Hypothalamus (tissue), 51 donors: Measurements from ENCODE around the gene BMF.
A peak's percentile ranks its signal among the peaks of the same experiment; 100 is the strongest.
"Not testable (repeated sequence)": the region's sequence is repeated elsewhere in the genome, so short reads cannot be mapped to it uniquely, and the experiment has no call there.

Experiments
- DNase-seq, 51 donors: peaks; one replicate each; lab custom pipeline; 2025; lab: John Stamatoyannopoulos, UW

The BMF gene

GRCh38 chr15:40128766-40129660, 20.3 kb upstream of the BMF start:
- no peak for DNase-seq

DNA sequence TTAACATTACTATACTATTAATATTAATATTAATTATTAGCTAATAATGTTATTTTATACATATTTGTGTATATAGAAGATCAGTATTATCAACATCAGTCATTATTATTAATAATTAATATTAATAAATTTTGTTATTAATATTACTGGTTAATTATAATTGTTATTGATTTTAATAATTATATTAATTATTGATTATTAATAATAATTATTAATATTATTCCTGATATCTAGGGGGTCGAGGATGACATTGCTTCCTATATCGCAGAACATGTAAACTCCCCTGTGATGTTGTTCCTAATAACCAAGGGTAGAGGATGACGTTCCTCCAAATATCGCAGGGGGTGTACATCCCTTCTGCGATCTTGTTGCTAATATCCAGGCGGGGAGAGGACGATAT, 17.3 kb upstream of the BMF start:
- DNase-seq, result no peak

DNA sequence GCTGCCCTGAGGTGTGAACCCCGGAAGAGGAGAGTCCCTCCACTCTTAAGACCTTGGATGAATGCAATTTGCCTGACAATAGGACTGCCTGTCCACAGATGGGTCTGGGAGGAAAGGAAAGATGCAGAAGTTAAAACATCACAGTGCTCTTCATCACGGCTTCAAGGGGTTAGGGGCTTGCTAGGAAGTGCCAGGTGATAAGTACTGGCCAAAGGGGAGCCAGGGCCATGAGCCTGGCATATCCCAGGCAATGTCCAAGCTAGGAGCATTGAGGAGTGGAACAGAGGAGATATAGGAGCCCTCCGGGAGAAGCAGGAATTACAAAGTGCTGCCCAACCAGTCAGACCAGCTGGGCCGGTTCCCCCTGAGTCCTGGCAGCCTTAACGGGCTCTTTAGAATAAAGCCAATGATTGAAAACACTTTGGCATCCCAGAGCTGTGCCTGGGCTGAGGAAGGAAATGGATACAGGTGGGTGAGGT, 16.2 kb upstream of the BMF start:
- not testable (repeated sequence) for DNase-seq

- DNase-seq, result not testable (repeated sequence)
Observed at GRCh38 chr15:40124333-40124732, 15.7 kb upstream of the BMF start.

GRCh38 chr15:40123863-40124262, 15.2 kb upstream of the BMF start:
- DNase-seq, result not testable (repeated sequence)

DNA sequence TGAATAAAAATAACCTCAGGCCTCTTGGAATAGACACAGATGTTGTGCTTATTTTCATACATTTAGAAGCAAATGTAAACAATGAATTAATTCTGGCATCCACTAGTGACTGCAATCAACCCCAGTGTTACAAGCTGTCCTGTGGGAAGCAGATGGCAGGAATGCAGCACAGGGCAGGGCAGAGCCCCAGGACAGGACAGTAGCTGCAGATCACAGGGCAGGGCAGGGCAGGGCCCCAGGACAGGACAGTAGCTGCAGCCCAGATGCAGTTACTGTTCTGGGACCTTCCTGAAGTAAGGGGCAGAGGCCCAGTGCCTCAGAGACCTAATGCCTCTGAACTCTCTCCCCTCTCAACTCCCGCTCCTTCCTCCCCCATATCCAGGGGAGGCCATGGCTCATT, 14.3 kb upstream of the BMF start:
- DNase-seq, result not testable (repeated sequence)

- DNase-seq, result peak in 1 of 51 donors; percentile 4
Observed at GRCh38 chr15:40121911-40122638, 13.4 kb upstream of the BMF start.

DNA sequence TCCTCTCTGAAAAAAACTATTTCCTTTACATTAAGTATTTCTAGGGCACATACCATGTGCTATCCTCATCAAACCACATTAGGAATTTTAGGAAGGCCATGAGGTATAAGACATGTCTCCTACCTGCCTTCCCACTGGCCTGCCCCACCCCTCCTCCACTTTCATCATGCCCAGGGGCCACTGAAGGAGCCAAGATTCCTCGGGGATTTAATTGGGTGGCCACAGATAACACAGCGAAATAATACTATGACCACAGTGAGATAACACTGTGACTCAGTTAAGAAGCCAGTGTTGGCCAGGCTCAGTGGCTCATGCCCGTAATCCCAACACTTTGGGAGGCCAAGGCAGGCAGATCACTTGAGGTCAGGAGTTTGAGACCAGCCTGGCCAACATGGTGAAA, 9.8 kb upstream of the BMF start:
- DNase-seq, result no peak

- peak in 17 of 51 donors; percentile 4 to 54 (median 24) for DNase-seq
Observed at GRCh38 chr15:40115670-40116093, 7.0 kb upstream of the BMF start.

DNA sequence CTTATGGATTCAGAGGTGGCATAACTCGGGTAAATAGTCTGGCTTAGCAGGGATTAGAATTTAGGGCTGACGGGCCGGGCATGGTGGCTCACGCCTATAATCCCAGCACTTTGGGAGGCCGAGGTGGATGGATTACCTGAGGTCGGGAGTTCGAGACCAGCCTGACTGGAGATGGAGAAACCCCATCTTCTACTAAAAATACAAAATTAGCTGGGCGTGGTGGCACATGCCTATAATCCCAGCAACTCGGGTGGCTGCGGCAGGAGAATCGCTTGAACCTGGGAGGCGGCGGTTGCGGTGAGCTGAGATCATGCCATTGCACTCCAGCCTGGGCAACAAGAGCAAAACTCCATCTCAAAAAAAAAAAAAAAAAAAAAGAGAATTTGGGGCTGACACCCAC, 6.4 kb upstream of the BMF start:
- DNase-seq, result not testable (repeated sequence)

DNA sequence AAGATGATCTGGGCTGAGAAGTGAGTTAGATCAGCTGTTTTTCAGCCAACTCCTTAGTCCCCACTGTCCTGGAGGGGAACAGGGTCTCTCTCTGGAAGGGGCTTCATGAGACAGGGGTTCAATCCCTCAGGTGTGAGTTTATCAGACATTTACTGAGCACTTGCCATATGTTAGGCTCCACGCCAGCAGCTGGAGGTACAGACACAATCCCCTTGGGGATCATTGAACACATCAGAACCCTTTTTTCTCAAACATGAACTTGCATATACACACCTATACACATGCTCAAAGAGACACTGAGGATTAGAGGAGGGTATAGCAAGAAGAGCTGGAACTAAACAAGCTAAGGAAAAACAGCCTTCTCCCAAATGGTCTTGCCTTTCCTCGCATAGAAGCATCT, 5.5 kb upstream of the BMF start:
- DNase-seq, result no peak

DNA sequence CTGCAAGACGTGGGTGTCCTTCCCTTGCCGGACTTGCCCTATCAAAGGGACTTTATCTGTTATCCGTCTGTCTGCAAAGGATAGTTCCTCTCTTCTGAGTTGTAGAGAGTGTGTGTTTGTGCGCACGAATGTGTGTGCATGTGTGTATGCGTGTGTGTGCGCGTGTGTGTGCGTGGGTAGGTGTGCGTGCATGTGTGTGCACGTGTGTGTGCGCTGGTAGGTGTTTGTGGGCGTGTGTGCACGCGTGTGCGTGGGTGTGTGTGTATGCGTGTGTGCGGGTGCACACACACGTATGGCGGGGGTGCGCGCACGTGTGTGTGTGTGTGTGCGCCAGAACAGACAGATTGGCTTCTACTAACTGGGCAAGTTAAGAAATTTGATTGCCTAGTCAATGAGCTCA, 4.1 kb upstream of the BMF start:
- no peak for DNase-seq

DNA sequence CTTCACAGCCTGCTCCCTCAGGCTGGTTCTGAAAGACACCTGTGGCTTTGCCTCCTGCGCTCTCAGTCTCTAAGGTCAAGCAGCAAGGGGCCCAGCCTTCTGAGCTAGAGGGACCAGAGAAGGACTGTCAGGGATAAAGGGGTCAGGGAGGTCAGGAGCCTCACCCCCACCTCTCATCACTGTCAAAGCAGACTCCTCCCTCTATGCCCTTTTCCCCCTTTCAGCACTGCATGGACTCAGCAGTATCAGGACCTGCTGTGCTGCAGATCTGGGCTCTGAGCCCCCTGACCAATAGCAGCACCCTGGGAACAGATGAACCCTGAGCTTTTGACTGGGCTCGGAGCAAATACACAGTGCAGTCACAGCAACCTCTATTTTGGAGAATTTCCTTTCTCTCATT, 3.2 kb upstream of the BMF start:
- DNase-seq, result no peak

GRCh38 chr15:40110866-40111550, 2.3 kb upstream of the BMF start:
- DNase-seq, result no peak

GRCh38 chr15:40108061-40108854, 421 bp downstream of the BMF start:
- DNase-seq, result peak in 12 of 51 donors; percentile 14 to 57 (median 37)

DNA sequence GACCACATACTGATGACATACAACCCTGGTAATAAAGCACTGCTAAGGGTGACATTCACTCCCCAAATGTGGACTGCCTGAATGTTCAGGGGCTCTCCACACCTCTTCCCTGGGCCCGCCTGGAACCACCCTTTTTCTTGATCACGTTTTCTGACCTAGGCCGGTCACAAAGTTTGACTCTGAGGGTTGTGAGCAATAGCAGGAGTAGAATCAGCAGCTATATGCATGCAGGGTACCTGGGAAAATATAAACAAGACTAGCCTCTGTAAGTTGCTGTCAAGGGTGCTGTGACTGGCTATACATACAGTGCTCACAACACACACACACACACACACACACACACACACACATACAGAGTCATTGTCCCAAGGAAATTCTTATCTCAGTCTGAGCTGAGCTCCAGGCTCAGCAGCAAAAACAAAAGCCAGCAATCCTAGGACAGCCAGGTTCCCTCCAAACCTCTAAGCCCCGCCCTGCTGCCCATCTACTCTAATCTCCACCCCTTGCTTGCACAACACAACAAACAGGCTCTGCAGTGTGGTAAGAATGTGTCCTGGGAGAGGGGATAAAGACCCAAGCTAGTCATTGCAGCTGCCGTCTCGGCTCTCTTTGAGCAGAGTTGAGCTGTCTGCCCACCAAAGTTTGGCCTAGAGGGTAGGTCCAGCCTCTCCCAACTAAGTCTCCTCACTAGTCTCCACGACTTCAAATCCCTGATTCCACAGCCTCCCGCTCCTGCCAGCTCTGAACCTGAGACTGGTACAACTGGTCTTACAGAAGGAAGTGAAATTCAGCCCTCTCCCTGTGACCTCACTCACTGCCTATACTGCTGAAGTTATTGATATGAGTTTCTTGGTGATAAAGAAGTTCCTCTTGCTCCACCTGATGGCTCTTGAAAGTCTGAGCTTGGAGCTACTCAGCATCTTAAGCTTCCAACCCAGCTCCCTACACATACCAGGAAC, 2.2 kb downstream of the BMF start:
- DNase-seq, result peak in 16 of 51 donors; percentile 9 to 65 (median 22)

GRCh38 chr15:40105517-40106202, 3.0 kb downstream of the BMF start:
- DNase-seq, result no peak

DNA sequence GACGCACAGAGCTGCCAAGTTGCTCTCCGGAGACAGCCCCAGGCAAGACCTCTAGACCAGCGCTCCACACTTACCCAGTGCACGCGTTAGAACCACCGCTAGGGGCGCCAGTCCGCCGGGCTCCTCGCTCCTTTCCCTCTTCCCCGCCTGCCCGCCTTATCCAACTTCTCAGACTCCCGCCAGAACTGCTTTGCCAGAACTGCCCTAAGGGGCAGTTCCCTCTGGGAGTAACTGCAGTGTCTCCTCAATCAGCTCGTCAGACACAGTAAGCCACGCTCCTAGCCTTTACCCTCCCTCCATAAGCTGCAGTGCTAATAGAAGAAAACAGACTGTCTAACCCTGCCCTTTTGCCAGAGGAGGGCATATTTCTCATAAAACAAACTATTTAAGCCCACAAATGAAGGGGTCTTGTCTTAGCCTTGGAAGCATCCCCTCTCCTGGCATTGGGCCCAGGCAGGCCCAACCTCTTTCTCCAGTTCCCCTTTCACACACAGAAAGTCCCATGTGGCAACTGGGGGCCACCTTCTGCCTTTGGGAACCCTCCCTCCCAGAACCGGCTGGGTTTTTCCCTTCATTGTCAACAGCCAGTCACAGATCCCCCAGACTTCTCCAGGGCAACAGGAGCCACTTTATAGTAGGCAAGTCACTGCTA, 3.7 kb downstream of the BMF start:
- peak; percentile 20 to 92 (median 69) for DNase-seq
